ENCODE results near the gene GALNTL6.
"Not testable (repeated sequence)": the region's sequence is repeated elsewhere in the genome, so short reads cannot be mapped to it uniquely, and the experiment has no call there.

The GALNTL6 gene

GRCh38 chr4:172776203-172776861 is 963.1 kb downstream of the GALNTL6 start:
- DNase-seq, result no peak

- no peak for DNase-seq
Measured at GRCh38 chr4:172777729-172778431, 964.7 kb downstream of the GALNTL6 start.

- DNase-seq, result no peak
Measured at GRCh38 chr4:172778583-172778982, 965.4 kb downstream of the GALNTL6 start.

- DNase-seq, result no peak
Measured at GRCh38 chr4:172780566-172781081, 967.4 kb downstream of the GALNTL6 start.

GRCh38 chr4:172785613-172786012 is 972.4 kb downstream of the GALNTL6 start:
- DNase-seq, result no peak

- no peak for DNase-seq
Measured at GRCh38 chr4:172786039-172786792, 973.0 kb downstream of the GALNTL6 start.

- DNase-seq, result no peak
Measured at GRCh38 chr4:172787111-172787510, 973.9 kb downstream of the GALNTL6 start.

- DNase-seq, result no peak
Measured at GRCh38 chr4:172791841-172792240, 978.6 kb downstream of the GALNTL6 start.

GRCh38 chr4:172793565-172794306 is 980.5 kb downstream of the GALNTL6 start:
- no peak for DNase-seq

- no peak for DNase-seq
Measured at GRCh38 chr4:172794307-172794703, 981.1 kb downstream of the GALNTL6 start.

- not testable (repeated sequence) for DNase-seq
Measured at GRCh38 chr4:172797281-172797680, 984.1 kb downstream of the GALNTL6 start.

GRCh38 chr4:172802032-172802431 is 988.8 kb downstream of the GALNTL6 start:
- DNase-seq, result no peak

- DNase-seq, result no peak
Measured at GRCh38 chr4:172806841-172807240, 993.6 kb downstream of the GALNTL6 start.

- no peak for DNase-seq
Measured at GRCh38 chr4:172808196-172808595, 995.0 kb downstream of the GALNTL6 start.

GRCh38 chr4:172809319-172809718 is 996.1 kb downstream of the GALNTL6 start:
- DNase-seq, result no peak

- no peak for DNase-seq
Measured at GRCh38 chr4:172813359-172813923, 1000.2 kb downstream of the GALNTL6 start.

- DNase-seq, result no peak
Measured at GRCh38 chr4:172815499-172816164, 1002.4 kb downstream of the GALNTL6 start.

GRCh38 chr4:172818901-172819300 is 1005.7 kb downstream of the GALNTL6 start:
- no peak for DNase-seq

- DNase-seq, result no peak
Measured at GRCh38 chr4:172819353-172819752, 1006.1 kb downstream of the GALNTL6 start.

- no peak for DNase-seq
Measured at GRCh38 chr4:172822331-172822730, 1009.1 kb downstream of the GALNTL6 start.

GRCh38 chr4:172826346-172826745 is 1013.1 kb downstream of the GALNTL6 start:
- no peak for DNase-seq

GRCh38 chr4:172826861-172827260 is 1013.7 kb downstream of the GALNTL6 start:
- DNase-seq, result no peak

Data from CD4-positive, alpha-beta T cell treated with Interleukin-17A for 4 hours (primary cell).